ENCODE measurements around the gene PTGDS. TPM values are rescaled to one million over a fixed set of nuclear protein-coding genes. Genes with fewer than 3 reads are reported as not detected.

PTGDS gene
- total RNA-seq, 1 donor from 2014 or later: 5.0 TPM

- no peaks in the 10 kb centered on the region for H3K36me3 ChIP-seq (ENCODE audit: insufficient read depth, low read length)
- H2AFZ ChIP-seq (ENCODE audit: low read depth, low read length): no peak overlapping the region
- H3K4me1 ChIP-seq (ENCODE audit: insufficient read depth, low read length): peaks cover 4% of the 10 kb centered on the region
- no peaks in the 10 kb centered on the region for H3K27me3 ChIP-seq (ENCODE audit: insufficient read depth, low read length)
- H3K4me3 Mint-ChIP-seq (ENCODE audit: unreplicated experiment): no peak overlapping the region
- DNase-seq (ENCODE audit: low read depth) (no peak), FAIRE-seq (no peak)
- no peaks in the 10 kb centered on the region for H3K79me2 ChIP-seq (ENCODE audit: insufficient read depth, low read length)
- no peak overlapping the region for H3K9ac ChIP-seq (ENCODE audit: low read length)
- TF ChIP-seq CTCF (IDR thresholded peaks at IDR 0.05; ENCODE audit: insufficient read depth, low read depth, low read length) (no peak), EZH2 (IDR thresholded peaks at IDR 0.05; ENCODE audit: insufficient read depth, low read length) (no peak)
- H4K20me1 ChIP-seq (ENCODE audit: insufficient read depth, low read length): no peaks in the 10 kb centered on the region
- H3K4me1 Mint-ChIP-seq (ENCODE audit: low read depth, unreplicated experiment): peaks cover 5% of the 10 kb centered on the region
- no peaks in the 10 kb centered on the region for H3K9me3 Mint-ChIP-seq (ENCODE audit: unreplicated experiment)
- H3K36me3 Mint-ChIP-seq (ENCODE audit: low read depth, unreplicated experiment): no peaks in the 10 kb centered on the region
- H3K9me3 ChIP-seq (ENCODE audit: insufficient read depth, low read depth, low read length): no peaks in the 10 kb centered on the region
- H3K27me3 Mint-ChIP-seq (ENCODE audit: low read depth, unreplicated experiment): peaks cover 12% of the 10 kb centered on the region
- H3K27ac ChIP-seq (ENCODE audit: low read depth, low read length): no peak overlapping the region
- no peak overlapping the region for H3K4me2 ChIP-seq (ENCODE audit: low read length)
- H3K27ac Mint-ChIP-seq (ENCODE audit: unreplicated experiment): no peak overlapping the region
- no peak overlapping the region for H3K4me3 ChIP-seq (ENCODE audit: insufficient read depth, low read depth, low read length)
These were observed 14.5 kb upstream of the PTGDS start for GRCh38 chr9:136962701-136963248.

- no peaks in the 10 kb centered on the region for H3K36me3 ChIP-seq (ENCODE audit: insufficient read depth, low read length)
- no peaks in the 10 kb centered on the region for H3K27me3 ChIP-seq (ENCODE audit: insufficient read depth, low read length)
- Mint-ChIP-seq H3K4me3 (ENCODE audit: unreplicated experiment) (no peak overlapping the region), H3K4me1 (ENCODE audit: low read depth, unreplicated experiment) (peaks cover 5% of the 10 kb centered on the region), H3K27me3 (ENCODE audit: low read depth, unreplicated experiment) (peaks cover 11% of the 10 kb centered on the region), H3K27ac (ENCODE audit: unreplicated experiment) (no peak overlapping the region), H3K9me3 (ENCODE audit: unreplicated experiment) (no peaks in the 10 kb centered on the region), H3K36me3 (ENCODE audit: low read depth, unreplicated experiment) (no peaks in the 10 kb centered on the region)
- H3K9me3 ChIP-seq (ENCODE audit: insufficient read depth, low read depth, low read length): no peaks in the 10 kb centered on the region
- no peak overlapping the region for H3K4me3 ChIP-seq (ENCODE audit: insufficient read depth, low read depth, low read length)
- H3K79me2 ChIP-seq (ENCODE audit: insufficient read depth, low read length): no peaks in the 10 kb centered on the region
- H3K27ac ChIP-seq (ENCODE audit: low read depth, low read length): no peak overlapping the region
- no peak overlapping the region for H3K4me2 ChIP-seq (ENCODE audit: low read length)
- no peak for FAIRE-seq
- no peaks in the 10 kb centered on the region for H4K20me1 ChIP-seq (ENCODE audit: insufficient read depth, low read length)
- TF ChIP-seq EZH2 (IDR thresholded peaks at IDR 0.05; ENCODE audit: insufficient read depth, low read length) (no peak), CTCF (IDR thresholded peaks at IDR 0.05; ENCODE audit: insufficient read depth, low read depth, low read length) (no peak)
- no peak overlapping the region for H2AFZ ChIP-seq (ENCODE audit: low read depth, low read length)
- no peak for DNase-seq (ENCODE audit: low read depth)
- H3K9ac ChIP-seq (ENCODE audit: low read length): no peak overlapping the region
- H3K4me1 ChIP-seq (ENCODE audit: insufficient read depth, low read length): peaks cover 4% of the 10 kb centered on the region
These were observed 14.0 kb upstream of the PTGDS start for GRCh38 chr9:136963341-136963740.

GRCh38 chr9:136963751-136964150 is 13.6 kb upstream of the PTGDS start:
- Histone ChIP-seq H3K4me2 (ENCODE audit: low read length) (no peak overlapping the region), H3K4me1 (ENCODE audit: insufficient read depth, low read length) (peaks cover 4% of the 10 kb centered on the region), H3K9ac (ENCODE audit: low read length) (no peak overlapping the region), H4K20me1 (ENCODE audit: insufficient read depth, low read length) (no peaks in the 10 kb centered on the region), H3K9me3 (ENCODE audit: insufficient read depth, low read depth, low read length) (no peaks in the 10 kb centered on the region), H2AFZ (ENCODE audit: low read depth, low read length) (no peak overlapping the region), H3K79me2 (ENCODE audit: insufficient read depth, low read length) (no peaks in the 10 kb centered on the region), H3K4me3 (ENCODE audit: insufficient read depth, low read depth, low read length) (no peak overlapping the region), H3K27ac (ENCODE audit: low read depth, low read length) (no peak overlapping the region), H3K36me3 (ENCODE audit: insufficient read depth, low read length) (no peaks in the 10 kb centered on the region), H3K27me3 (ENCODE audit: insufficient read depth, low read length) (no peaks in the 10 kb centered on the region)
- FAIRE-seq: no peak
- Mint-ChIP-seq H3K4me1 (ENCODE audit: low read depth, unreplicated experiment) (peaks cover 5% of the 10 kb centered on the region), H3K27ac (ENCODE audit: unreplicated experiment) (no peak overlapping the region), H3K4me3 (ENCODE audit: unreplicated experiment) (no peak overlapping the region), H3K27me3 (ENCODE audit: low read depth, unreplicated experiment) (peaks cover 11% of the 10 kb centered on the region), H3K9me3 (ENCODE audit: unreplicated experiment) (no peaks in the 10 kb centered on the region), H3K36me3 (ENCODE audit: low read depth, unreplicated experiment) (no peaks in the 10 kb centered on the region)
- no peak for DNase-seq (ENCODE audit: low read depth)
- TF ChIP-seq EZH2 (IDR thresholded peaks at IDR 0.05; ENCODE audit: insufficient read depth, low read length): no peak
